CD8-positive, alpha-beta memory T cell (primary cell): ENCODE data around the gene LRRC72. TPM values are rescaled to one million over a fixed set of nuclear protein-coding genes. Genes with fewer than 3 reads are reported as not detected.
A peak's percentile ranks its signal among the peaks of the same experiment; 100 is the strongest.

Experiments
- CTCF ChIA-PET: fragments of 350-600 bp; sonication (Branson Sonifier 250); formaldehyde crosslinking; loops from one replicate; lab custom pipeline; 2021; ENCODE audit warnings: antibody characterized with exemption; lab: Charles Lee
- POLR2A ChIA-PET: fragments of 350-600 bp; sonication (Branson Sonifier 250); formaldehyde crosslinking; loops from one replicate; lab custom pipeline; 2021; ENCODE audit warnings: antibody characterized with exemption; lab: Charles Lee
- DNase-seq, 5 donors: peaks; one replicate each; pipeline versions ENCODE4 v3.0.0 to v3.0.0-alpha.2; 2020 to 2022; ENCODE audit warnings: mixed read lengths in 1 of 5
- H3K27ac ChIP-seq: one replicate; pipeline ENCODE4 v1.7.0; 2013; ENCODE audit warnings: low read depth, mild to moderate bottlenecking, low read length, moderate library complexity
- H3K27me3 ChIP-seq: 2 replicates; pipeline ENCODE4 v1.7.0; 2013; ENCODE audit warnings: low read length, mild to moderate bottlenecking; ENCODE audit not compliant: insufficient read depth, poor library complexity, severe bottlenecking
- H3K36me3 ChIP-seq: 2 replicates; pipeline ENCODE4 v1.7.0; 2013; ENCODE audit warnings: mild to moderate bottlenecking, low read length, moderate library complexity; ENCODE audit not compliant: insufficient read depth
- H3K4me1 ChIP-seq: 2 replicates; pipeline ENCODE4 v1.7.0; 2013; ENCODE audit warnings: mild to moderate bottlenecking, low read length, moderate library complexity; ENCODE audit not compliant: insufficient read depth
- H3K4me3 ChIP-seq: 2 replicates; pipeline ENCODE4 v1.7.0; 2013; ENCODE audit warnings: mild to moderate bottlenecking, low read length
- H3K9me3 ChIP-seq: 2 replicates; pipeline ENCODE4 v1.7.0; 2013; ENCODE audit warnings: mild to moderate bottlenecking, low read length
- H3K27ac Mint-ChIP-seq, 8 donors: one replicate each; pipeline ENCODE4 v1.8.0; 2020 to 2021; ENCODE audit warnings: mixed read lengths in 8 of 8, mild to moderate bottlenecking in 6 of 8, inconsistent platforms in 3 of 8, moderate library complexity in 3 of 8
- H3K27me3 Mint-ChIP-seq, 2 donors: one replicate each; pipeline ENCODE4 v1.8.0; 2020 to 2021; ENCODE audit warnings: mixed read lengths in 2 of 2, mild to moderate bottlenecking in 1 of 2, moderate library complexity in 1 of 2
- H3K36me3 Mint-ChIP-seq, 3 donors: one replicate each; pipeline ENCODE4 v1.8.0; 2020 to 2021; ENCODE audit warnings: mixed read lengths in 3 of 3, inconsistent platforms in 1 of 3, mild to moderate bottlenecking in 1 of 3
- H3K4me1 Mint-ChIP-seq, 3 donors: one replicate each; pipeline ENCODE4 v1.8.0; 2020 to 2021; ENCODE audit warnings: mixed read lengths in 3 of 3, inconsistent platforms in 1 of 3, mild to moderate bottlenecking in 1 of 3
- H3K4me3 Mint-ChIP-seq, 7 donors: one replicate each; pipeline ENCODE4 v1.8.0; 2020 to 2021; ENCODE audit warnings: mixed read lengths in 7 of 7, mild to moderate bottlenecking in 6 of 7, moderate library complexity in 4 of 7, inconsistent platforms in 2 of 7
- H3K9me3 Mint-ChIP-seq, 5 donors: one replicate each; pipeline ENCODE4 v1.8.0; 2020 to 2022; ENCODE audit warnings: mixed read lengths in 5 of 5, mild to moderate bottlenecking in 3 of 5, moderate library complexity in 2 of 5, inconsistent platforms in 1 of 5
- polyA plus RNA-seq: library from polyadenylated mRNA; unstranded; fragments of 300-500 nt; fragmentation: Illumina TruSeq; gene quantifications from one replicate; pipeline ENCODE4 v1.2.3, GENCODE V29; 2021
- total RNA-seq, 2 experiments: library from RNA; stranded (reverse); gene quantifications; one replicate each; pipeline ENCODE4 v1.2.3, GENCODE V29; 2021

Gene LRRC72
- total and polyA plus RNA-seq, 3 experiments from 2014 or later: not detected

- Histone ChIP-seq H3K4me1 (no peaks in the 10 kb centered on the region), H3K27ac (no peak overlapping the region), H3K4me3 (no peak overlapping the region), H3K9me3 (no peaks in the 10 kb centered on the region), H3K36me3 (peaks cover 18% of the 10 kb centered on the region), H3K27me3 (no peaks in the 10 kb centered on the region)
- Mint-ChIP-seq H3K36me3 (peaks cover 9 to 65% (median 30%) of the 10 kb centered on the region in 3 donors), H3K4me3 (no peak overlapping the region), H3K4me1 (peaks cover 0 to 8% (median 5%) of the 10 kb centered on the region in 3 donors), H3K27me3 (no peaks in the 10 kb centered on the region), H3K9me3 (no peaks in the 10 kb centered on the region), H3K27ac (no peak overlapping the region)
- ChIA-PET POLR2A (no interaction called here), CTCF (no interaction called here)
- no peak for DNase-seq
Measured at GRCh38 chr7:16616122-16616521, 89.5 kb downstream of the LRRC72 start.

GRCh38 chr7:16616542-16616941, 89.9 kb downstream of the LRRC72 start:
- peaks cover 0 to 8% (median 5%) of the 10 kb centered on the region in 3 donors for H3K4me1 Mint-ChIP-seq
- CTCF ChIA-PET: no interaction called here
- no peak for DNase-seq
- Histone ChIP-seq H3K9me3 (no peaks in the 10 kb centered on the region), H3K4me1 (no peaks in the 10 kb centered on the region), H3K36me3 (peaks cover 18% of the 10 kb centered on the region), H3K27ac (no peak overlapping the region), H3K27me3 (no peaks in the 10 kb centered on the region), H3K4me3 (no peak overlapping the region)
- POLR2A ChIA-PET: no interaction called here
- H3K4me3 Mint-ChIP-seq: no peak overlapping the region
- H3K27me3 Mint-ChIP-seq: no peaks in the 10 kb centered on the region
- peaks cover 9 to 69% (median 33%) of the 10 kb centered on the region in 3 donors for H3K36me3 Mint-ChIP-seq
- no peak overlapping the region for H3K27ac Mint-ChIP-seq
- H3K9me3 Mint-ChIP-seq: no peaks in the 10 kb centered on the region

GRCh38 chr7:16619979-16620408, 93.4 kb downstream of the LRRC72 start:
- DNase-seq: no peak
- Mint-ChIP-seq H3K9me3 (no peaks in the 10 kb centered on the region), H3K4me3 (no peak overlapping the region), H3K36me3 (peaks cover 18 to 73% (median 36%) of the 10 kb centered on the region in 3 donors), H3K27me3 (no peaks in the 10 kb centered on the region), H3K27ac (peak overlapping the region in 2 of 8 donors; percentile 5 to 31), H3K4me1 (peaks cover 0 to 8% (median 5%) of the 10 kb centered on the region in 3 donors)
- POLR2A ChIA-PET: no interaction called here
- Histone ChIP-seq H3K36me3 (peaks cover 8% of the 10 kb centered on the region), H3K4me1 (no peaks in the 10 kb centered on the region), H3K9me3 (no peaks in the 10 kb centered on the region), H3K27ac (no peak overlapping the region), H3K4me3 (no peak overlapping the region), H3K27me3 (no peaks in the 10 kb centered on the region)
- CTCF ChIA-PET: no interaction called here

DNA sequence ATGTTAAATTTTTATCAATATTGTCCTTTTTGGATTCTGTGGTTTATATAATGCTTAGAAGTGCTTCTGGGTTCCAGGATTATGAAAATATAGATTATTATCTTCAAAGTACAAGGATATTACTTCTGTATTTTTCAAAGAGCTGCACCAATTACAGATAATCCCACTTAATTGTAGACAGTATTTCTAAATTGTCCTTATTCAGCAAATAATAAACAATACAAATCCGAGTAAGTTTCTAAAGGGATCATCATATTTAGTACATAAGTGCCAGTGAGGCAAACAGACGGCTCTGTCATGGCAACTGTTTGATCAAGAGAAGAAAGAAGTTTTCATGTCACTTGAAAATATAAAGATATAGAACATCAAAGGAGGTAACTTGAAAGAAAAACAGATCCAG, 99.8 kb downstream of the LRRC72 start:
- no peaks in the 10 kb centered on the region for H3K36me3 ChIP-seq
- no peaks in the 10 kb centered on the region for H3K9me3 Mint-ChIP-seq
- H3K27me3 Mint-ChIP-seq: no peaks in the 10 kb centered on the region
- no peak for DNase-seq
- H3K4me3 Mint-ChIP-seq: no peak overlapping the region
- H3K4me1 Mint-ChIP-seq: peaks cover 0 to 7% (median 0%) of the 10 kb centered on the region in 3 donors
- peaks cover 9 to 68% (median 16%) of the 10 kb centered on the region in 3 donors for H3K36me3 Mint-ChIP-seq
- no peaks in the 10 kb centered on the region for H3K9me3 ChIP-seq
- H3K4me1 ChIP-seq: no peaks in the 10 kb centered on the region
- H3K27ac ChIP-seq: no peak overlapping the region
- no peak overlapping the region for H3K4me3 ChIP-seq
- no peak overlapping the region for H3K27ac Mint-ChIP-seq
- ChIA-PET CTCF (no interaction called here), POLR2A (no interaction called here)
- no peaks in the 10 kb centered on the region for H3K27me3 ChIP-seq

DNA sequence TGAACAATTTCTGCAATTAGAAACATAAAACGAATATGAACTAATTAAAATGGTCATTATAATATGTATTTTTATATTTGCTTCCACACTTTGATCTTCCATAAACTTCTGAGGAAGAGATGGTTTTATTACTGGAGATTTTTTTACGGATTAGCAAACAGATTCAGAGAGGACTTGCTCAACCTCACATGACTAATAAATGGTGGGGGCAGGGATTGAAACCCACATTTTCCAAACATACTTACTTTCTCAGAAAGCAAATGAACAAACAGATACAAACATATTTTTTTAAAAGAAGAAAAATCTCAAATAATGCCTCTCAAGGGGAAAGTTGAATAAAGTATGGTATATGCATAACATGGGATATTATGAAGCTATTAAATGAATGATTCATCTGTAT, 100.6 kb downstream of the LRRC72 start:
- no peak overlapping the region for H3K4me3 Mint-ChIP-seq
- ChIA-PET CTCF (interaction anchor here (1.5 kb wide), 1 partner anchor 9 kb away, joined by 4 read pairs; no protein-coding TSS in a partner anchor), POLR2A (no interaction called here)
- peaks cover 9 to 63% (median 16%) of the 10 kb centered on the region in 3 donors for H3K36me3 Mint-ChIP-seq
- H3K27me3 Mint-ChIP-seq: no peaks in the 10 kb centered on the region
- Histone ChIP-seq H3K4me1 (no peaks in the 10 kb centered on the region), H3K36me3 (no peaks in the 10 kb centered on the region), H3K9me3 (no peaks in the 10 kb centered on the region), H3K4me3 (no peak overlapping the region), H3K27me3 (no peaks in the 10 kb centered on the region), H3K27ac (no peak overlapping the region)
- H3K27ac Mint-ChIP-seq: no peak overlapping the region
- H3K4me1 Mint-ChIP-seq: peaks cover 0 to 7% (median 0%) of the 10 kb centered on the region in 3 donors
- H3K9me3 Mint-ChIP-seq: no peaks in the 10 kb centered on the region
- DNase-seq: no peak

- H3K4me1 ChIP-seq: no peaks in the 10 kb centered on the region
- H3K27ac ChIP-seq: no peak overlapping the region
- POLR2A ChIA-PET: no interaction called here
- no peak for DNase-seq
- Mint-ChIP-seq H3K4me1 (peaks cover 0 to 14% (median 5%) of the 10 kb centered on the region in 3 donors), H3K27ac (peak overlapping the region in 1 of 8 donors; percentile 0), H3K4me3 (no peak overlapping the region), H3K36me3 (peaks cover 11 to 48% (median 16%) of the 10 kb centered on the region in 3 donors), H3K9me3 (no peaks in the 10 kb centered on the region), H3K27me3 (no peaks in the 10 kb centered on the region)
- peaks cover 4% of the 10 kb centered on the region for H3K36me3 ChIP-seq
- CTCF ChIA-PET: no interaction called here
- H3K9me3 ChIP-seq: no peaks in the 10 kb centered on the region
- no peak overlapping the region for H3K4me3 ChIP-seq
- H3K27me3 ChIP-seq: no peaks in the 10 kb centered on the region
Measured at GRCh38 chr7:16630654-16631053, 104.0 kb downstream of the LRRC72 start.

Other genes with a start within 250 kb of the LRRC72 start
- 1 to 10 TPM; 1.6 to 1.8 TPM for gene CRPPA, start 105.3 kb upstream of the LRRC72 start, total RNA-seq
- 0.32 TPM for gene CRPPA, start 105.3 kb upstream of the LRRC72 start, polyA plus RNA-seq
- gene SOSTDC1, start 61.1 kb upstream of the LRRC72 start, total RNA-seq: not detected
- not detected for gene SOSTDC1, start 61.1 kb upstream of the LRRC72 start, polyA plus RNA-seq
- 10 to 100 TPM; 10.7 to 10.9 TPM for gene ANKMY2, start 118.9 kb downstream of the LRRC72 start, total RNA-seq
- 20.1 TPM for gene ANKMY2, start 118.9 kb downstream of the LRRC72 start, polyA plus RNA-seq
- 100 to 1,000 TPM; 128 to 136 TPM for gene BZW2, start 119.4 kb downstream of the LRRC72 start, total RNA-seq
- gene BZW2, start 119.4 kb downstream of the LRRC72 start, polyA plus RNA-seq: 52.9 TPM
- under 1 TPM; 0.66 to 0.97 TPM for gene TSPAN13, start 226.9 kb downstream of the LRRC72 start, total RNA-seq
- not detected for gene TSPAN13, start 226.9 kb downstream of the LRRC72 start, polyA plus RNA-seq